Stomach (tissue), 4 donors: Measurements from ENCODE around the gene TRABD2B.

Source experiments
- EP300 ChIP-seq: sonication (generic); formaldehyde crosslinking; IDR thresholded peaks from one replicate; pipeline ENCODE4 v1.6.1; 2017; ENCODE audit warnings: antibody characterized with exemption
- POLR2A ChIP-seq, 4 donors: fragments of 450-650 bp; IDR thresholded peaks; one replicate each; pipeline ENCODE4 v1.6.1; 2016; ENCODE audit warnings: antibody characterized with exemption in 4 of 4, control low read depth in 2 of 4, mild to moderate bottlenecking in 1 of 4, moderate library complexity in 1 of 4
- POLR2AphosphoS5 ChIP-seq, 3 donors: sonication (generic); formaldehyde crosslinking; IDR thresholded peaks; one replicate each; pipeline ENCODE4 v1.6.1; 2016; ENCODE audit warnings: antibody characterized with exemption in 3 of 3
- TF ChIP-seq, protein P1 (sequence below), 7 experiments: fragments of 450-650 bp in 4 of 7; fragments of 200-600 bp in 3 of 7; sonication (generic) in 3 of 7; IDR thresholded peaks; one replicate each; pipeline ENCODE4 v1.5.1; 2016 to 2019; ENCODE audit warnings: antibody characterized with exemption in 7 of 7, control low read depth in 2 of 7, mild to moderate bottlenecking in 1 of 7

DNA sequence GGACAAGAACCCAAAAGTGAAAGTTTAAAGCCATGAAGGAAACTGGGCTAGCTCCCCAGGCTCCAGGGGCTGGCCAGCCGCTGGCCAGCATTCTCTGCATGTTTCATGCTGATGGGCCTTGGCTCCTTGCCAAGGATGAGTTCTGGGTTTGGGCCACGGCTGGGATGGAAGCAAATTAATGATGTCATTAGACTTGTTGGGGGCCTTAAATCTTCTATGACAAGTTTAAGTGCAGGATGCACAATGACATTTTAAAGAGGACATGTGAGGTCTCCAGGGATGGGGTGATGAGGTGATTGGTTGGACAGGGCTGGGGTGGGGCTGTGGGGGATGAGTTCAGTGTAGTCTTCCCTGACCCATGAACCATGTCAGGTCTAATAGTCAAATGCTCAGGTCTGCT, 199.6 kb downstream of the TRABD2B start:
- TF ChIP-seq, protein P1, sequence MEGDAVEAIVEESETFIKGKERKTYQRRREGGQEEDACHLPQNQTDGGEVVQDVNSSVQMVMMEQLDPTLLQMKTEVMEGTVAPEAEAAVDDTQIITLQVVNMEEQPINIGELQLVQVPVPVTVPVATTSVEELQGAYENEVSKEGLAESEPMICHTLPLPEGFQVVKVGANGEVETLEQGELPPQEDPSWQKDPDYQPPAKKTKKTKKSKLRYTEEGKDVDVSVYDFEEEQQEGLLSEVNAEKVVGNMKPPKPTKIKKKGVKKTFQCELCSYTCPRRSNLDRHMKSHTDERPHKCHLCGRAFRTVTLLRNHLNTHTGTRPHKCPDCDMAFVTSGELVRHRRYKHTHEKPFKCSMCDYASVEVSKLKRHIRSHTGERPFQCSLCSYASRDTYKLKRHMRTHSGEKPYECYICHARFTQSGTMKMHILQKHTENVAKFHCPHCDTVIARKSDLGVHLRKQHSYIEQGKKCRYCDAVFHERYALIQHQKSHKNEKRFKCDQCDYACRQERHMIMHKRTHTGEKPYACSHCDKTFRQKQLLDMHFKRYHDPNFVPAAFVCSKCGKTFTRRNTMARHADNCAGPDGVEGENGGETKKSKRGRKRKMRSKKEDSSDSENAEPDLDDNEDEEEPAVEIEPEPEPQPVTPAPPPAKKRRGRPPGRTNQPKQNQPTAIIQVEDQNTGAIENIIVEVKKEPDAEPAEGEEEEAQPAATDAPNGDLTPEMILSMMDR (IDR thresholded peaks at IDR 0.05) = no peak
- TF ChIP-seq POLR2A (IDR thresholded peaks at IDR 0.05) (no peak), POLR2AphosphoS5 (IDR thresholded peaks at IDR 0.05) (no peak), EP300 (no peak)
